ENCODE data around the gene ZNF845.
"Not testable (repeated sequence)": the region's sequence is repeated elsewhere in the genome, so short reads cannot be mapped to it uniquely, and the experiment has no call there.

ZNF845 gene

GRCh38 chr19:53396525-53396868, 62.9 kb downstream of the ZNF845 start:
- Histone ChIP-seq H3K9me3 (replicated peaks; ENCODE audit: insufficient read depth, low read length) (no peaks in the 10 kb centered on the region), H3F3A (ENCODE audit: insufficient read depth, low read length) (no peaks in the 10 kb centered on the region), H4K20me1 (ENCODE audit: insufficient read depth, low read length) (no peaks in the 10 kb centered on the region), H3K27me3 (replicated peaks; ENCODE audit: insufficient read depth, low read length) (no peaks in the 10 kb centered on the region), H3K4me1 (ENCODE audit: low read length) (no peaks in the 10 kb centered on the region), H3K4me2 (ENCODE audit: low read depth, low read length) (no peak overlapping the region), H3K4me3 (ENCODE audit: low read length) (no peak overlapping the region), H3K27ac (ENCODE audit: low read length) (no peak overlapping the region), H3K36me3 (replicated peaks; ENCODE audit: insufficient read depth, low read length) (peaks cover 3% of the 10 kb centered on the region; the same call in 1 of the 2 replicates), H2AFZ (ENCODE audit: low read length) (no peak overlapping the region), H3K79me2 (ENCODE audit: low read length) (peaks cover 7% of the 10 kb centered on the region), H3K9me2 (replicated peaks; ENCODE audit: insufficient read depth, low read length) (no peaks in the 10 kb centered on the region), H3K9ac (ENCODE audit: low read length) (no peak overlapping the region)
- TF ChIP-seq CTCF (IDR thresholded peaks at IDR 0.05; ENCODE audit: low read length) (no peak), EZH2phosphoT487 (IDR thresholded peaks at IDR 0.05; ENCODE audit: low read length) (no peak), EZH2 (optimal IDR thresholded peaks at IDR 0.05; ENCODE audit: low read depth, low read length) (no peak)
- DNase-seq, result no peak

GRCh38 chr19:53397918-53398317, 64.4 kb downstream of the ZNF845 start:
- not testable (repeated sequence) for H3K9me2 ChIP-seq (replicated peaks; ENCODE audit: insufficient read depth, low read length); H3K79me2 ChIP-seq (ENCODE audit: low read length); H3F3A ChIP-seq (ENCODE audit: insufficient read depth, low read length); H3K27ac ChIP-seq (ENCODE audit: low read length); H3K36me3 ChIP-seq (replicated peaks; ENCODE audit: insufficient read depth, low read length); H4K20me1 ChIP-seq (ENCODE audit: insufficient read depth, low read length); H3K9me3 ChIP-seq (replicated peaks; ENCODE audit: insufficient read depth, low read length); DNase-seq; H3K27me3 ChIP-seq (replicated peaks; ENCODE audit: insufficient read depth, low read length); H3K9ac ChIP-seq (ENCODE audit: low read length); H2AFZ ChIP-seq (ENCODE audit: low read length); H3K4me2 ChIP-seq (ENCODE audit: low read depth, low read length); H3K4me1 ChIP-seq (ENCODE audit: low read length); H3K4me3 ChIP-seq (ENCODE audit: low read length)
